ENCODE measurements around the gene LAMA2. TPM values are rescaled to one million over a fixed set of nuclear protein-coding genes. Genes with fewer than 3 reads are reported as not detected.

Gene LAMA2
- total RNA-seq, 3 donors from 2014 or later (not counting 1 experiment from before 2014, with no cell fraction given): 2.1 to 5.3 (median 3.6) TPM

- Histone ChIP-seq H3K9me3 (ENCODE audit: control insufficient read depth, insufficient read depth, low read length) (no peaks in the 10 kb centered on the region), H3K4me1 (ENCODE audit: control insufficient read depth, insufficient read depth, low read length) (no peaks in the 10 kb centered on the region), H3K27ac (ENCODE audit: low read length) (no peak overlapping the region), H3K36me3 (ENCODE audit: control insufficient read depth, insufficient read depth, low read length) (no peaks in the 10 kb centered on the region), H3K27me3 (ENCODE audit: control insufficient read depth, insufficient read depth, low read length) (no peaks in the 10 kb centered on the region), H3K4me3 (ENCODE audit: low read length) (no peak overlapping the region)
- H3K4me1 Mint-ChIP-seq: no peaks in the 10 kb centered on the region
- 92% methylated on average over 3 of the region's 3 CpGs for WGBS (ENCODE audit: insufficient coverage)
- TF ChIP-seq CTCF (IDR thresholded peaks at IDR 0.05): no peak
- no peaks in the 10 kb centered on the region for H3K36me3 Mint-ChIP-seq
- no peak overlapping the region for H3K4me3 Mint-ChIP-seq
- peaks cover 0 to 15% of the 10 kb centered on the region in 2 donors for H3K27me3 Mint-ChIP-seq (ENCODE audit: low read depth in 2 of 2)
- DNase-seq (no peak), ATAC-seq (no peak)
- no peaks in the 10 kb centered on the region for H3K9me3 Mint-ChIP-seq
- intact Hi-C loops (cut with micrococcal nuclease): no loop called here
- no peak overlapping the region for H3K27ac Mint-ChIP-seq
Observed at GRCh38 chr6:129096651-129097290, 213.8 kb downstream of the LAMA2 start.

GRCh38 chr6:129098061-129098553, 215.2 kb downstream of the LAMA2 start:
- H3K9me3 Mint-ChIP-seq: no peaks in the 10 kb centered on the region
- no peak for ATAC-seq
- no peak for DNase-seq
- no peak overlapping the region for H3K27ac Mint-ChIP-seq
- Histone ChIP-seq H3K27me3 (ENCODE audit: control insufficient read depth, insufficient read depth, low read length) (no peaks in the 10 kb centered on the region), H3K4me3 (ENCODE audit: low read length) (no peak overlapping the region), H3K4me1 (ENCODE audit: control insufficient read depth, insufficient read depth, low read length) (no peaks in the 10 kb centered on the region), H3K27ac (ENCODE audit: low read length) (no peak overlapping the region), H3K36me3 (ENCODE audit: control insufficient read depth, insufficient read depth, low read length) (no peaks in the 10 kb centered on the region), H3K9me3 (ENCODE audit: control insufficient read depth, insufficient read depth, low read length) (no peaks in the 10 kb centered on the region)
- no peaks in the 10 kb centered on the region for H3K4me1 Mint-ChIP-seq
- intact Hi-C loops (cut with micrococcal nuclease): no loop called here
- TF ChIP-seq CTCF (IDR thresholded peaks at IDR 0.05): no peak
- no peak overlapping the region for H3K4me3 Mint-ChIP-seq
- WGBS (ENCODE audit: insufficient coverage): 90% methylated on average over 6 of the region's 9 CpGs
- peaks cover 0 to 6% of the 10 kb centered on the region in 2 donors for H3K27me3 Mint-ChIP-seq (ENCODE audit: low read depth in 2 of 2)
- no peaks in the 10 kb centered on the region for H3K36me3 Mint-ChIP-seq

- H3K4me1 ChIP-seq (ENCODE audit: control insufficient read depth, insufficient read depth, low read length): no peaks in the 10 kb centered on the region
- H3K36me3 ChIP-seq (ENCODE audit: control insufficient read depth, insufficient read depth, low read length): no peaks in the 10 kb centered on the region
- no peak overlapping the region for H3K4me3 ChIP-seq (ENCODE audit: low read length)
- no peak overlapping the region for H3K27ac ChIP-seq (ENCODE audit: low read length)
- ATAC-seq: no peak
- H3K27ac Mint-ChIP-seq: no peak overlapping the region
- no peak for TF ChIP-seq CTCF (IDR thresholded peaks at IDR 0.05)
- H3K36me3 Mint-ChIP-seq: no peaks in the 10 kb centered on the region
- no peaks in the 10 kb centered on the region for H3K9me3 ChIP-seq (ENCODE audit: control insufficient read depth, insufficient read depth, low read length)
- intact Hi-C loops (cut with micrococcal nuclease): no loop called here
- H3K27me3 ChIP-seq (ENCODE audit: control insufficient read depth, insufficient read depth, low read length): no peaks in the 10 kb centered on the region
- DNase-seq: no peak
- H3K9me3 Mint-ChIP-seq: no peaks in the 10 kb centered on the region
- H3K4me1 Mint-ChIP-seq: no peaks in the 10 kb centered on the region
- no peak overlapping the region for H3K4me3 Mint-ChIP-seq
- H3K27me3 Mint-ChIP-seq (ENCODE audit: low read depth in 2 of 2): peaks cover 0 to 6% of the 10 kb centered on the region in 2 donors
Observed at GRCh38 chr6:129099696-129100095, 216.8 kb downstream of the LAMA2 start.

- Histone ChIP-seq H3K4me1 (ENCODE audit: control insufficient read depth, insufficient read depth, low read length) (no peaks in the 10 kb centered on the region), H3K4me3 (ENCODE audit: low read length) (no peak overlapping the region), H3K9me3 (ENCODE audit: control insufficient read depth, insufficient read depth, low read length) (no peaks in the 10 kb centered on the region), H3K27me3 (ENCODE audit: control insufficient read depth, insufficient read depth, low read length) (no peaks in the 10 kb centered on the region), H3K27ac (ENCODE audit: low read length) (no peak overlapping the region), H3K36me3 (ENCODE audit: control insufficient read depth, insufficient read depth, low read length) (no peaks in the 10 kb centered on the region)
- TF ChIP-seq CTCF (IDR thresholded peaks at IDR 0.05): no peak
- H3K4me1 Mint-ChIP-seq: no peaks in the 10 kb centered on the region
- no peak overlapping the region for H3K4me3 Mint-ChIP-seq
- DNase-seq (no peak), ATAC-seq (no peak)
- H3K27me3 Mint-ChIP-seq (ENCODE audit: low read depth in 2 of 2): peaks cover 0 to 6% of the 10 kb centered on the region in 2 donors
- no peaks in the 10 kb centered on the region for H3K36me3 Mint-ChIP-seq
- WGBS (ENCODE audit: insufficient coverage): no CpG with 5 or more reads among the region's 1 CpG
- intact Hi-C loops (cut with micrococcal nuclease): no loop called here
- no peak overlapping the region for H3K27ac Mint-ChIP-seq
- no peaks in the 10 kb centered on the region for H3K9me3 Mint-ChIP-seq
Observed at GRCh38 chr6:129100164-129100563, 217.2 kb downstream of the LAMA2 start.
